Sciatic nerve (tissue), 2 donors: ENCODE measurements around the gene CCDC121. TPM values are rescaled to one million over a fixed set of nuclear protein-coding genes. Genes with fewer than 3 reads are reported as not detected.
A peak's percentile ranks its signal among the peaks of the same experiment; 100 is the strongest.
"Not testable (repeated sequence)": the region's sequence is repeated elsewhere in the genome, so short reads cannot be mapped to it uniquely, and the experiment has no call there.

Source experiments
- ATAC-seq: fragments of 200-7000 bp; cut with Tn5 transposase; one replicate; pipeline ENCODE4 v1.9.1; 2020; ENCODE audit warnings: mild to moderate bottlenecking, moderate library complexity
- DNase-seq: peaks from one replicate; pipeline ENCODE4 v3.0.0-alpha.2; 2020; ENCODE audit warnings: low spot score
- intact Hi-C: fragments of 100-400 bp; cut with DNase I; formaldehyde crosslinking; loops from one replicate; pipeline ENCODE4 v1.14.2; 2022
- total RNA-seq: library from RNA; stranded (reverse); fragmentation: NEBNext Ultra II Directional; extraction: Animal tissue kit (Norgen Biotek cat#: 25700); gene quantifications from one replicate; pipeline ENCODE4 v1.2.1, GENCODE V29; 2021
- donor health status: DM: no; HTN: no; CAD: no.
- donor health status: DM: no; HTN: no; CAD: no.

Gene CCDC121
- total RNA-seq, 1 donor from 2014 or later, result 7.6 TPM

DNA sequence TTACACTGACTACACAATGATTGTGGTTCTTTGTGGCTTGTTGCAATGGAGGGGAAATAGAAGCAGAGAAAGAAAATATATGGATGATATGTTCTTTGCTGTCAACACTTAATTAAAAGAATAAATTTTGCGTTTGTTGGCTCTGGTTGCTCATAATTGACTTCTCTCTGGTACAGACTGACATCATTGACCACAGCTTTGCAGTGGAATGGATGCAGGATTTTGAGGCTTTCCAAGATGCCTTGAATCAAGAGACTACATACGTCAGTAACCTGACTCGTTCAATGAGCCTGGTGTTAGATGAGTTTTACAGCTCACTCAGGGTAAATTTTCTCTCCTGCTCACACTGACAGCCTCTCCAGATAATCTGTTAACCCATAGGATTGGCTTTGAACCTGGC lies 9.9 kb upstream of the CCDC121 start:
- no peak for ATAC-seq

DNA sequence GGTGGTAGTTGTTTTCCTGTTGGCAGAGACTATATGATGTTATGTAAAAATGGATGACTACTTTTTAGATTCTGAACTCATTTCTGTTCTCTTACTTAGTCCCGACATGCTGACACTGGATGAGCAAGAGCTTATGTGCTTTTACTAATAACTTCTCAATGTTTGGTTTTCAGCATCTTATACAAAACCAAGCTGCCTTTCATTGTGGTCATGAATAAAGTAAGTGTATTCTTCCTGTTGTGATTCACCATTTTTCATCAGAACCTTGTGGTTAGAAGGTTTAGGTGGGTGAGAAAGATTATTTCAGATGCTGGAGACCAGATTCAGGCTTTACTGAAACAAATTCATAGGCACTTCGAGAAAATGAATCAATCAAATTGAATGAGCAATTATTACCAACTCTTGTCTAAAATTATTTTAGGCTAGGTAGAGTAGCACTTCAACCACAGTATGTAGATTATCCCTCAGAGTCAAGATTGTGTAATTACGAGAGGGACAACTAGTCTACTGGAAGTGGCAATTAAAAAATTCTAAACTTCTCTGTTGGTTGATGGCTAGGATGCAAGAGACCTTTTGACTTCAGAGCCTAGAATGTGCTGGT lies 9.3 kb upstream of the CCDC121 start:
- intact Hi-C loops, result no loop called here
- ATAC-seq (no peak), DNase-seq (no peak)

More for the DNA sequence above, 9.9 kb upstream of the CCDC121 start:
- intact Hi-C loops, result no loop called here
- no peak for DNase-seq

DNA sequence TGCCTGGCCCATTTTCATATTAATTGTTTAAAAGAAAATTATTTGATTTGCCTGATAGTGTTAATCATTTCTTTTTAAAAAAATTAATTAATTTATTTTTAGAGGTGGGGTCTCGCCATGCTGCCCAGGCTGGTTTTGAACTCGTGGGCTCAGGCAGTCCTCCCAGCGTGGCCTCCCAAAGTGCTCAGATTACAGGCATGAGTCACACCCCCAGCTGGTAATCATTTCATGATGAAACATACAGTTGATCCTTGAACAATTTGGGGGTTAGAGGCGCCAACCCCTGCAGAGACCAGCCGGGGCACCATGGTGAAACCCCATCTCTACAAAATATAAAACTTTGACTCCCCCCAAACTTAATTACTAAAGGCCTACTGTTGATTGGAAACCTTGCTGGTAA lies 8.0 kb upstream of the CCDC121 start:
- intact Hi-C loops, result no loop called here
- no peak for DNase-seq

DNA sequence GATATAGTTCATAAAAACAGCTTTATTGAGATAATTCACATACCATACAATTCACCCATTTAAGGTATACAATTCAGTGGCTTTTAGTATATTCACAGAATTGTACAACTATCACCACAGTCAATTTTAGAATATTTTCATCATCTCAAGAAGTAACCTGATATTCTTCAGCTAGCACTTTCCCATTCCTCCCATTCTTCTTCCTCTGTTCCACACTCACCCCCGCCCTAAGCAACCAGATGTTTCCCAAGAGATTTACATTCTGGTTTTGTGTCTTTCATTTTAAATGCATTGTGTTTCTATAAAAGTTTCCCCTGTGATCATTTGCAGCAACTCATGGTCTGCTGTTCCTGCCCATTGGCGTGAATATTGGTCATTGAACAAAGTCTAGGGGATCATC lies 5.5 kb upstream of the CCDC121 start:
- intact Hi-C loops, result no loop called here
- DNase-seq, result no peak
- no peak for ATAC-seq

More for the DNA sequence above, 8.0 kb upstream of the CCDC121 start:
- ATAC-seq, result no peak

DNA sequence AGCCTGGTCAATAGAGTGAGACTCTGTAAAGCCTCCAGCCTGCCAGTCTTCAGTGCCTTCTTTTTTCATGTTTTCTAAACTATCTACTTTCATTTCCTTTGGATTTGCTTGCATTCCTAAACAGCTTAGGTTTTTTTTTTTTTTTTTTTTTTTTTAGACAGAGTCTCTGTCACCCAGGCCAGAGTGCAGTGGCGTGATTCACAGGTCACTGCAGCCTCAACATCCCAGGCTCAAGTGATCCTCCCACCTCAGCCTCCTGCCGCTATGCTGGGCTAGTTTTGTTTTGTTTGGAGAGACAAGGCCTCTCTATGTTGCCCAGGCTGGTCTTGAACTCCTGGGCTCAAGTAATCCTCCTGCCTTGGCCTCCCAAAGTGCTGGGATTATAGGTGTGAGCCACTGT lies 1.4 kb upstream of the CCDC121 start:
- intact Hi-C loops, DNase-seq, ATAC-seq: not testable (repeated sequence)

DNA sequence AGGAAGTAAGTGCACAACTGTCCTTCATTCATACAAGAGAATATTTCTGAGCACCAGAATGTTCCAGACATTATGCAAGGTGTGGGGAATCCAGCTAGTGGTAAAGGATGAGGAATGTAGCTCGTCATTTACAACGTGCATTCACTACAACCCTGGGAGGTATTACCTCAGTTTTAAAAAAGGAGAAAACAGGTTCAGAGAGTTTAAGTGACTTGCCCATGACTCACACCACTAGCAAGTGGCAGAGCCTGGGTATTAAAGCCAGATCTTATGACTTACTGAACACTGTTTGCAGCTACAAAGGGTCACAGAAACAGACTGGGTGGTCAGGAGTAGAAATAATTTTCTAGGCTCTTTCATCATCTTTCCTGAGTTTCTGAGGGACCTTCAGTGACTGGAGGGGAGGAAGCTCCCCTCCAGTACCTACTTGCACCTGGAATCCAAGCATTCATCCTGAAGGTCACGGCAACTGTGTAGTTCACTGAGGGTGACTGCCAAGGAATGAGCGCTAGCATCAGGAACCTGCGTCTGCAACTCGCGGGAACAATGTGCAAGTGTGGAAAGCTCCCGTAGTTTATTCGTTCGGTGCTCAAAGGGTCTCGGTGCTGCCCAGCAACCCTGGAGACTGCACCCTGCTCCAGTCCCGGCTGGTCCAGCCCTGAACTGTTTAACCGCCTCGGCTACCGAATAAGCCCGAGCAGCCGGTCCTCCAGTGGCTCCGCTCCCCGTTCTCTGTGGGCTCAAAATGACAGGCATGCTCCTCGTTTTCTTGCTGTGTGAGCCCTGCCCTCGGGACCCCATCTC lies 647 bp downstream of the CCDC121 start:
- no peak for DNase-seq
- intact Hi-C loops, result no loop called here

DNA sequence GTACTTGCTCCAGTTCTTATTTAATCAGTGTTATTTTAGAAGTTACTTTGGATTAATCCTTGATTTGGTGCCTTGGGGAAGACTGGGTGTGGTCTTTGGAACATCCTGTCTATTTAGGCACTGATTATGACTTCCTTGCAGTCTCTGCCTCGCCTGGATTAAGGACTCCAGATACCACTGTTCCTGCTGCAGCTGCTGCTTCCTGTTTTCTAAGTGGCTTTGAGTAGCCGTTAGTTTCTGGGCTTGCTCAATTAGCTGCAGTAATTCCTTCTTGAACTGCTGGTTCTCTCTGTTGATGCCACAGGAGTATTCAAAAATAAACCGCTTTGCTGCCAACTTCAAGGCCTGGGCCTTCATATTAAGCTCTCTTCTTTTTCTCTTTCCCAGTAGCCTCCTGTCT lies 1.9 kb downstream of the CCDC121 start:
- intact Hi-C loops, DNase-seq, ATAC-seq: not testable (repeated sequence)

More for the DNA sequence above, 647 bp downstream of the CCDC121 start:
- peak; percentile 78 for ATAC-seq

DNA sequence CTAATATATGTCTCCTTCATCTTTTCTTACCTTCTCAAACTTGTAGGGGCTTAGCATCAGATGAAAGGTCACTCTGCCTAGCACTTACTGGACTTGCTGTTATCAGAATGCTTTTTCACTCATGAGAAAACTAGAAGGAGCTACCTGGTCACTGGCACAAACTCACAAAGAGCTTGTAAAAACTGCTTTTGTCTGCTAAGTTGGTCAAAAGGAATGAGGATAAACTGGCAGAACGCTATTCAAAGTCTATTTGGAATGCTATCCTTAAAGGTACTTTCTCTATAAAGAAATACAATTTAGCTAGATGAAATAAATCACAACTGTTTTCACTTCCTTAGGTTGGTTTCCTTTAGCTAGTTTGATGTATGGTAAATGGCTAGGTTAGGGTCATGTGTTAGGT lies 2.5 kb downstream of the CCDC121 start:
- DNase-seq, ATAC-seq, intact Hi-C loops: not testable (repeated sequence)

DNA sequence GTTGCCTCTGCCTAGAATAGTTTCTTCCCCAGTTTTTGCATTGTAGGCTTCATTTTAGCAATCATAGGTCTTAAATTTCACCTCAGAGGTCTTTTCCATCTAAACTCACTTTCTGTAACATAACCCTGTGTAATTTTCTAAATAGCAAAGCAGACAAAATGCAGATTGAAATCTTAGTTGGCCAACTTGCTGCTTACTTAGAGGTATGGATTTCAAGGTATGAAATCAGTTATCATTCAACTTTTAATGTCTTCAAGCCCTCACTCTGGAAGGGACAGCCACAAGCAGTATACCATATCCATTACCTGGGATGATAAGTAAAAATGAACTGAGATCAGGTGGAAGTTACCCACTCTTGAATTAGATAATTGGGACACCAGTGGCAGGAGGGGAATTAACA lies 3.9 kb downstream of the CCDC121 start:
- ATAC-seq (no peak), DNase-seq (no peak)
- intact Hi-C loops, result no loop called here

DNA sequence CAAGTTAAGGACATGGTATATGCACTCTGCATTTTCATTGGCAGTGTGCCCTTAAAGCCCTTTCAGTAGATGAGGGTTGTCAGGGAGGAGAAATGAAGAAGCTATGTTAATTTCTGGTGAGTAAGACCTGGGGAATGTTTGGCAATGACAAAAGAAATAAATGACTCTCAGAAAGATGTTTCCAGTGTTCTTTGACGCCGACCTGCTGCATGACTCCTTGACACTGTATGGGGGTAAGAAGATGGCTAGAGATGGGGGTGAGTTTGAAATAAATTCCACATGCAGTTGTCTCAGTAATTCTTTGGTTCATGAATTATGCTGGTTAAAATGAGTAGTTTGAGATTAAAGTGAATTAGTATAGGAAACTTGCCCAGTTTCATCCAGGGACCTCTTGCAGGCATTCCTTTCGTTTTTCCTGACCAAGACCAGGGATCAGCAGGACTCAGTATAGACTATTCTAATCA lies 5.9 kb downstream of the CCDC121 start:
- DNase-seq, result no peak
- no peak for ATAC-seq
- intact Hi-C loops, result no loop called here

DNA sequence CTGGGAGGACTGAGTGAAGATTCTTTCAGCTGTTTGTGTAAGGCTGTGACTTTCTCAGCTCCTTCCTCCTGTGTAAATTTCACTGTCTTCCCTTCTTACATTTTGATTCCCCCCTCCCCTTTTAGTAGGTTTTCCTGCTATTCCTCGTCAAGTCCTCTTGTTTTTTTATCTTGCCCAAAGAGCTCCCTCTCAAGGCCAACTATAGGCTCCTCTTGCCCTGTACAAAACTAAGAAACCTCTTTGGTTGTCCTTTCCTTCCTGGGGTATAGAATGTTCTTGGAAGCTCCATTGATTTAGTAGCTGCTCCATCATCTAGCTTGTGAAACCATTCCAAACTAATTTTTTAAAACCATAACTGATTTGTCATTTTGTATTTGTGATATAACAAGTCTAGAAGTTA lies 7.3 kb downstream of the CCDC121 start:
- ATAC-seq (no peak), DNase-seq (no peak)
- intact Hi-C loops, result no loop called here

DNA sequence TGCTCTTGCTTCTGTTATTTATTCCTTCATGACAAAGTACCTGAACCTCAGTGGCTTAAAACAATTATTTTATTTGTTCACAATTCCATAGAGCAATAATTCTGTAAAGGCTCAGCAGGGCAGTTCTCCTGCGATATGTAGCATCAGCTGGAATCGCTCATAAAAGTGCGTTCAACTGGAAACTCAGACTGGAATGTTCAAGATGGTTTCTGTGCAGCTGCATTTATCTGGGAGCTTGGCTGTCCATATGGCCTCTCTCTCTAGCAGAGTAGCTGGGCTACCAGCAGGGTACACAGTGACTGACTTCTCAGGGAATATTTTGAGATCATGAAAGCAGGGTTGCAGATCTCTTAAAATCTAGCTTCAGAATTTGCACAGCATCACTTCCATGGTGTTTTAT lies 13.5 kb downstream of the CCDC121 start:
- intact Hi-C loops, result no loop called here
- ATAC-seq (no peak), DNase-seq (no peak)

DNA sequence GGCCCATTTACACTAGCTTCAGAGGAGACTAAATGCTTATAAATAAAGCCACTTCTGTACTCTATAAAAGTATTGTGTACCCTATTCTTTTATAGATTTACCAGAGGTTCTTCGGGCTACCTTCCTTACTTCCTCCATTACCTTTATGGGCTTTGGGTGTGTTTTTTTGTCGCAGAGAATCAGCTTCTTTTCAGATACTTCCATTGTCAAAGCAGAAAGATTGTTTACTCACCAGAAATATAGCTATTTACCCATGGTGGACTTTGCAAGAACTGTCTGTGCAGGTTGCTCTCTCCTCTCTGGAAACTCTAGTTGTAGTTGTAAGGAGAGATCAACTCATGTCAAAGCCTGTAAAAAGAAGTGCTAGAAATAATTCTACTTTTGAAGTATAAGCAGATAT lies 14.8 kb downstream of the CCDC121 start:
- ATAC-seq (no peak), DNase-seq (no peak)
- intact Hi-C loops, result no loop called here

DNA sequence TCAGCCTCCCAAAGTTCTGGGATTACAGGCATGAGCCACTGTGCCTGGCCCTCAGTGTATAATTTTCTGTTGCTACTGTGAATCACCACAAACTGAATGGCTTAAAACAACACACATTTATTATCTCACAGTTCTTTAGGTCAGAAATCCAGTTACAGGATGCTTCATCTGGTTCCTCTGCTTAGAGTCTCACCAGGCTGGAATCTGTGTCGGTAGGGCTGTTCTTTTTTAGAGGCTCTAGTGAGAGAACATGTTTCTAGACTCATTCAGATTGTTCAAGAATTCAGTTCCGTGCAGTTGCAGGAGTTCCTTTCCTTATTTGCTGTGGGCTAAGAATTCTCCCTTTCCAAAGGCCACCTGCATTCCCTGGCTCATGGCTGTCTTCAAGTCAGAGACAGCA lies 22.2 kb downstream of the CCDC121 start:
- intact Hi-C loops, result no loop called here
- ATAC-seq (no peak), DNase-seq (no peak)

DNA sequence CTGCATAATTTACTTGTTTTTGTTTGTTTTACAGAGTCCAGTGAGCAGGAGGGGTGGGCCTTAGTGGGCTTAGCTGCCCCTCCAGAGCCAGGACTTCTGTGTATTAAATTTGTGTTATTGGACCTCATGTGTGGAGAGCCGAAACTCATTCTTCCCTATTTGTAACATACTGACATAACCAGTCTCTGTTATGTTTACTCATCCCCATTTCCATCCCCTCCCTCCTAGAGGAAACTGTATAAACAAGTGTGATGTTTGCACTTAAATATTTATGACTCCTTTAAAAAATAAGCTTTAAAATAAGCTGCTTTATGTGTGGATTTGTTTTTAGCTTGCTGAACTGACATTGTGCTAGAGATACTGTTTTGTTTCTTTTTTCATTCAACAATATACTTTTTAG lies 32.2 kb downstream of the CCDC121 start:
- no peak for ATAC-seq
- intact Hi-C loops, result no loop called here

DNA sequence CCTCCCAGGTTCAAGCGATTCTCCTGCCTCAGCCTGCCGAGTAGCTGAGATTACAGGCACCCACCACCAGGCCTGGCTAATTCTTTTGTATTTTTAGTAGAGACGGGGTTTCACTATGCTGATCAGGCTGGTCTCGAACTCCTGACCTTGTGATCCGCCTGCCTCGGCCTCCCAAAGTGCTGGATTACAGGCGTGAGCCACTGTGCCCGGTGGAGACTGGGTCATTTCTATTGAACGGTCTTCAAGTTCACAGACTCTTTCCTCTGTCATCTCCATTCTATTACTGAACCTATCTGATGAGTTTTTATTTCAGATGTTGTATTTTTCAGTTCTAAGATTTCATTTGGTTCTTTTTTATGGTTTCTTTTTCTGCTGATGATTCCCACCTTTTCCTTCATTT lies 33.4 kb downstream of the CCDC121 start:
- DNase-seq, intact Hi-C loops, ATAC-seq: not testable (repeated sequence)

More for the DNA sequence above, 32.2 kb downstream of the CCDC121 start:
- no peak for DNase-seq

DNA sequence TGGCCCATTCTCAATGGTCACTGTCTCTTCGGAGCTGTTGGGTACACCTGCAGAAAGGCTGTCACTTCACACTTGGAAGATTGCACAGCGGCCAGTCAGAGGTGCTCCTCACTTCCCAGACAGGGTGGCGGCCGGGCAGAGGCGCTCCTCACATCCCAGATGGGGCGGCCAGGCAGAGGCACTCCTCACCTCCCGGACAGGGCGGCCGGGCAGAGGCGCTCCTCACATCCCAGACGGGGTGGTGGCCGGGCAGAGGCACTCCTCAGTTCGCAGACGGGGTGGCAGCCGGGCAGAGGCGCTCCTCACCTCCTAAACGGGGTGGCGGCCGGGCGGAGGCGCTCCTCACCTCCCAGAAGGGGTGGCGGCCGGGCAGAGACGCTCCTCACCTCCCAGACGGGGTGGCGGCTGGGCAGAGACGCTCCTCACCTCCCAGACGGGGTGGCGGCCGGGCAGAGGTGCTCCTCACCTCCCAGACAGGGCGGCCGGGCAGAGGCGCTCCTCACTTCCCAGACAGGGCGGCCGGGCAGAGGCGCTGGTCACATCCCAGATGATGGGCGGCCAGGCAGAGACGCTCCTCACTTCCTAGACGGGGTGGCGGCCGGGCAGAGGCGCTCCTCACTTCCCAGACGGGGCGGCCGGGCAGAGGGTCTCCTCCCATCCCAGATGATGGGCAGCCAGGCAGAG lies 34.6 kb downstream of the CCDC121 start:
- ATAC-seq, intact Hi-C loops, DNase-seq: not testable (repeated sequence)

DNA sequence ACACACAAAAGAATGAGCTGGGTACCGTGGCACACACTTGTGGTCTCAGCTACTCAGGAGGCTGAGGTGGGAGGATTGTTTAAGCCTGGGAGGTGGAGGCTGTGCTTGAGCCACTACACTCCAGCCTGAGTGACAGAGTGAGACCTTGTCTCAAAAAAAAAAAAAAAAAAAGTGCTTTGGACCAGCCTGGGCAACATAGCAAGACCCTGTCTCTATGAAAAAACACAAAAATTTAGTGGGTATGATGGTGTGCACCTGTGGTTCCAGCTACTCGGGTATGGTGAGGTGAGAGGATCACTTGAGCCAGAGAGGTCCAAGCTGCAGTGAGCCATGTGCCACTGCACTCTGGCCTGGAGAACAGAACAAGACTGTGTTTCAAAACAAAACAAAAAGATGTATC lies 35.6 kb downstream of the CCDC121 start:
- DNase-seq (no peak), ATAC-seq (no peak)
- intact Hi-C loops, result no loop called here

DNA sequence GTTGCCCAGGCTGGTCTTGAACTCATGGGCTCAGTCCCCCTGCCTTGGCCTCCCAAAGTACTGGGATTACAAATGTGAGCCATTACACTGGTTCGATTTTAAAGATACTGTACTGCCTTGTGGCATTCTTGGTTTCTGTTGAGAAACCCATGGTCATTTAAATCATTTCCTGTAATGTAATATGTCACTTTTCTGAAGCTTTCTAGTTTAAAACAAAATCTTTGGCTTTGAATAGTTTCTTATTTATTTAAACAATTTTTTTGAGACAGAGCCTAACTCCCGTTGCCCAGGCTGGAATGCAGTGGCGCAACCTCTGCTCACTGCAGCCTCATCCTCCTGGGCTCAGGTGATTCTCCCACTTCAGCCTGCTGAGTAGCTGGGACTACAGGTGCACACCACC lies 37.1 kb downstream of the CCDC121 start:
- DNase-seq (no peak), ATAC-seq (no peak)
- intact Hi-C loops, result no loop called here

DNA sequence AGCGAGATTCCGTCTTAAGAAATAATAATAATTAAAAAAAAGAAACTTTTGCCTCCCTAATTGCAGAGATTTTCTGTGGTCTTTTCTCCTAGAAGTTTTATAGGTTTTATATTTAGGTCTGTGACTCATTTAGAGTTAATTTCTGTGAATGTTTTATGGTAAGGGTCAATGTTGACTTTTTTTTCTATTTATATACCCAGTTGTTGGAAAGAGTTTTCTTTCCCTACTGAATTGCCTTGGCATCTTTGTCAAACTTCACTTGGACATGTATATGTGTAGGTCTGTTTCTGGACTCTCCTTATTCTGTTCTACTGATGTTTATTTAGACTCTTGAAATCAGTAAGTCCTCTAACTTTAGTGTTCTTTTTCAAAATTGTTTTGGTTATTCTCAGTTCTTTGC lies 40.5 kb downstream of the CCDC121 start:
- DNase-seq (no peak), ATAC-seq (no peak)
- intact Hi-C loops, result no loop called here
